ENCODE measurements around the gene LPAR2.

DNA sequence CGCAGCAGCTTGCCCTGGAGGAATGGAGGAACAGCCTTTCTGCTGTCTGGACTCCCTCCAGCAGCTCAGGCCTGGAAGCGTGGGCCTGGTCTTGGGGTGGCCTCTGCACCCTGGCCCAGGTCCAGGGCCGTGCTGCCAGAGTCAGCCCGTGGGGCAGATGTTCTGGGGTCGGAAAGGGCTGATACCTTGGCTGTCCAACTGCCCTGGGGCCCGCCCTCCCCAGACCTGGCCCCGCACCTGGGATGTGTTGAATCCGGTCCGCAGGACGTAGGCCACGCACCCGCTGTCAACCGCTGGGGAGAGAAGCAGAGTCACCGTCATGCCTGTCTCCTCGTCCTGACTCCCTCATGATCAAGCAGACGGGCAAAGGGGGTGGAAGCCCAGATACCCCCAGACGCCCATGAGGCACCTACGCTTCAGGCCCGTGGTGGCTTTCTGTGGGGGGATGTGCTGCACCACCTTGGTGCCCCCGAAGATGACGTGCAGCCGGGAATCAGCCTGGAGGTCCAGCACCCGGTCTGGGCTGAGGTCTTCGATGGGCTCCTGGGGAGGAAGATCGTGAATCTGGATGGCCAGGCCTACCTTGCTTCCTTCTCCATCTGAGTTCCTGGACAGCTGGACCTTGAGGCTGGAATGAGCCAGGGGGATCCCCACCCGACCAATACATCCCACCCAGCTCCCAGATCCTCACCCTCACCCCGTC, 27.8 kb upstream of the LPAR2 start:
- TF ChIP-seq CTCF (optimal IDR thresholded peaks at IDR 0.05 in 1 of 3, IDR thresholded peaks at IDR 0.05 in 1 of 3, conservative IDR thresholded peaks at IDR 0.05 in 1 of 3; ENCODE audit: extremely low read depth in 1 of 3, insufficient read depth in 2 of 3, low read length in 3 of 3) (no peak), EZH2 (IDR thresholded peaks at IDR 0.05; ENCODE audit: low read length) (no peak)

Measured in keratinocyte (primary cell).